HL-60 (cell line): ENCODE results near the gene UHRF1.

Experiments used
- DNase-seq, 2 experiments: peaks; one replicate each; pipeline ENCODE4 v3.0.0-alpha.2; 2010 to 2020; ENCODE audit warnings: low read depth in 1 of 2, low spot score in 1 of 2
- H3K27ac ChIP-seq: fragments of 250-450 bp; sonication (Bioruptor Pico); replicated peaks from 2 replicates; pipeline ENCODE4 v1.5.1; 2020; ENCODE audit warnings: mild to moderate bottlenecking, moderate library complexity
- H3K27me3 ChIP-seq: fragments of 250-450 bp; sonication (Bioruptor Pico); 2 replicates; pipeline ENCODE4 v1.5.1; 2021; ENCODE audit warnings: mild to moderate bottlenecking, moderate library complexity; ENCODE audit not compliant: insufficient read depth, poor library complexity, severe bottlenecking
- H3K4me3 ChIP-seq: replicated peaks from 2 replicates; pipeline ENCODE4 v1.5.1; 2011; ENCODE audit warnings: mild to moderate bottlenecking, control low read depth, low read length; ENCODE audit not compliant: insufficient read depth
- CTCF ChIP-seq: IDR thresholded peaks from one replicate; pipeline ENCODE4 v1.5.1; 2011; ENCODE audit warnings: low read length, control low read depth, inconsistent platforms; ENCODE audit not compliant: insufficient read depth
- GABPA ChIP-seq: IDR thresholded peaks from 2 replicates; pipeline ENCODE4 v1.6.1; 2012; ENCODE audit warnings: low read depth
- POLR2AphosphoS5 ChIP-seq: IDR thresholded peaks from 2 replicates; pipeline ENCODE4 v1.6.1; 2012; ENCODE audit warnings: low read depth
- REST ChIP-seq: IDR thresholded peaks from 2 replicates; pipeline ENCODE4 v1.6.1; 2012; ENCODE audit warnings: low read depth; ENCODE audit not compliant: insufficient replicate concordance
- SPI1 ChIP-seq: IDR thresholded peaks from 2 replicates; pipeline ENCODE4 v1.6.1; 2012; ENCODE audit warnings: low read depth, mild to moderate bottlenecking, borderline replicate concordance

The UHRF1 gene

GRCh38 chr19:4929186-4929585 lies 19.9 kb downstream of the UHRF1 start:
- Histone ChIP-seq H3K4me3 (no peak overlapping the region), H3K27ac (no peak overlapping the region), H3K27me3 (no peaks in the 10 kb centered on the region)
- no peak for DNase-seq
- TF ChIP-seq GABPA (no peak), CTCF (no peak), SPI1 (no peak), POLR2AphosphoS5 (no peak), REST (no peak)

GRCh38 chr19:4930664-4931063 lies 21.4 kb downstream of the UHRF1 start:
- Histone ChIP-seq H3K4me3 (no peak overlapping the region), H3K27me3 (no peaks in the 10 kb centered on the region), H3K27ac (no peak overlapping the region)
- DNase-seq = no peak
- TF ChIP-seq SPI1 = no peak
- no peak for TF ChIP-seq POLR2AphosphoS5
- no peak for TF ChIP-seq CTCF
- TF ChIP-seq REST = no peak
- TF ChIP-seq GABPA = no peak

GRCh38 chr19:4932711-4933110 lies 23.4 kb downstream of the UHRF1 start:
- Histone ChIP-seq H3K4me3 (no peak overlapping the region), H3K27me3 (no peaks in the 10 kb centered on the region), H3K27ac (no peak overlapping the region)
- no peak for DNase-seq
- TF ChIP-seq POLR2AphosphoS5 = no peak
- TF ChIP-seq GABPA = no peak
- TF ChIP-seq CTCF = no peak
- no peak for TF ChIP-seq SPI1
- no peak for TF ChIP-seq REST
